GM19455 (cell line): ENCODE results near the gene CREB3L2.
"Not testable (repeated sequence)": the region's sequence is repeated elsewhere in the genome, so short reads cannot be mapped to it uniquely, and the experiment has no call there.

Experiments used
- ATAC-seq: cut with Tn5 transposase; IDR thresholded peaks from one replicate; pipeline ENCODE4 v1.9.1; 2021; ENCODE audit not compliant: unreplicated experiment

CREB3L2 gene

DNA sequence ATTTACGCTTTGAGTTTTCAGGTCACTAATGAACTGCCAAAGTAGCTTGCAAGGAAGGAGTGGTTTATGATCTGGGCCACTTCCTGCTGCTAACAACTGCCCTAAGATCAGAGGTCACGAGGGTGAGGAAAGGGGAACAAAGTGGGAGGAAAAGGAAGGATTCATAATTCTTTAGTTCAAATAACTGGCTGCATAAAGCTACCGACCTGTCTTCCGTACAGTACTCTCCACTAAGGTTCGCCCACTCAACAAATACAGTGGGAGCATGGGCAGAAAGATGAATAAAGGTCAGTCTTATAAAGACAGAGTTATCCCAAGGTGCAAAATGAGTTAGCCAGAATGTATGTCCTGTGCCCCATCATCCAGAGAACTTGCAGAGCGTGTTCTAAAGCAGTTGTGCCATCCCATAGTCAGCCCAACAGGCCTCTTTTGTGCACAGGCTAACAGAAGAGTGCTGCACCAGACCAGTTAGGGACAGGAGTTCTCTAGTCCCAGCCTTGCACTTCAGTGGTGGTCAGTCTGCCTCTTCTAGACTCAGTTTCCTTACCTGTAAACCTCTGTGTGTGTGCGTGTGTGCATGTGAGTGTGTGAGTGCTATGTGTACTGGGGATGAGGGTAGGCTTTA is 65.9 kb downstream of the CREB3L2 start:
- ATAC-seq, result no peak

DNA sequence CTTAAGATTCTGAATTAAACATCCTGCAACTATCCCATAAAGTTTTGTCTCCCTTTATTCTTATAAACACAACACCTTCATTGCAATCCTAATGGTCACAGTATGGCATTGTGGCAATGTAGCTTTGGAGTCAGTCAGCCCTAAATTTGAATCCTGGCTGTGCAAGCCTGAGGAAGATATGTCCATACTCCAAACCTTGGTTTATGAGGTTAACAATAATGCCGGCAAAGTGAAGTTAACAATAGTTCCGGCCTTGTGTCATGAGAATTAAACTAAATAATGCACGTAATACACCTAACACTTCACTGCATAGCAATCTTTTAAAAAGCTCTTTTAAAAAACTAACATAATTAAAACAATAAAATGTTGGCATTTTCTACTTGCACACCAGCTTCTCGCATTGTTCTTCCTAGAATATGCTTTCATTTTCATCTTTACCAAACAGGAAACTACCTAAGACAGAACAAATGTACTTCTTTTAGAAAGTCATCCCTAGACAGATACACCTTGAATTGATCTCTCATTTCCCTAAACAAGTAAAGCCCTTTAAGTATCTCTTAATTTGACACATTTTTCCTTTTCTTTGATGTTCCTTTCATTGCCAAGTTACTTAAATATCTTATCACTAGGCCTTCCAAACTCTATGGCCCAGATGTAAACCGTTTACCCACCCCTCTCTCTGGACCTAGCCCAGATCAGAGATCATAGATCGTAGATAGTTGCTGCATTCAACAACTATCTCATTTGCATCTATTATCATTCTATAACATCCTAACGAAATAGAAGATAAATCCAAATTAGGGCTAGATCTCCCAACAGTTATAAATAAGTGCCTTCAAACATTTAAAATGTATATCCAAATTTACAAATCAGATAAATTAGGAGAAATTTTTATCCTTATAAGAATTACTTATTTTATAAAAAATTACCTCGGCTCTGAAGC is 66.7 kb downstream of the CREB3L2 start:
- peak; percentile 74 for ATAC-seq

DNA sequence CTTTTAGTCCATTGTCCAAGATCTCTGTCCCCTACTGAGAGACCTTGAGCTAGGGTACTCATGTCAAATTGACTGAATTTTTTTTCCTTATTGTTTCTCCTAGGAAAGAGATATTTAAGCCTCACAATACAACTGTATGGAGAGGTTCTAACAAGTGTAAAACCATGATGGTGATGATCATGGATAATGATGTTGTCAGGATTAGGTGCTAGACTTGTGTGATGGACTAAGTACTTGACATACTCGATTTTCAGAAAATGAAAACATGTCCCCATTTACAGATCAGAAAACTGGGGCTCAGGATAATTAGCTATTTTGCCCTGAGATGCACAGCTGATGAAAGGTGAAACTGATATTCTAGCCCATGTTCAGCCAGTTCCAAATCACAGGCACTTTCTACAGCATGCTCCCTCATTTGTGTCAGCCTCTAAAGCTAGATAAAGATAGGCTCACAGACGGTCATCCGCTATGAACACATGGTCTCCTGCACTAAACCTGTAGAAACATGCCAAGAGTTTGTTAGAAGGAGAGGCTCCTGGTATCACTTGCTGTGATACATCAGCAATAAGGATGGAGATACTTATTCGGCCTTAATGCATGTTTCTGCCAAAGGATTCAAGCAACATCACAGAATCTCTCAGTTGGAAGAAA is 67.6 kb downstream of the CREB3L2 start:
- ATAC-seq, result no peak

DNA sequence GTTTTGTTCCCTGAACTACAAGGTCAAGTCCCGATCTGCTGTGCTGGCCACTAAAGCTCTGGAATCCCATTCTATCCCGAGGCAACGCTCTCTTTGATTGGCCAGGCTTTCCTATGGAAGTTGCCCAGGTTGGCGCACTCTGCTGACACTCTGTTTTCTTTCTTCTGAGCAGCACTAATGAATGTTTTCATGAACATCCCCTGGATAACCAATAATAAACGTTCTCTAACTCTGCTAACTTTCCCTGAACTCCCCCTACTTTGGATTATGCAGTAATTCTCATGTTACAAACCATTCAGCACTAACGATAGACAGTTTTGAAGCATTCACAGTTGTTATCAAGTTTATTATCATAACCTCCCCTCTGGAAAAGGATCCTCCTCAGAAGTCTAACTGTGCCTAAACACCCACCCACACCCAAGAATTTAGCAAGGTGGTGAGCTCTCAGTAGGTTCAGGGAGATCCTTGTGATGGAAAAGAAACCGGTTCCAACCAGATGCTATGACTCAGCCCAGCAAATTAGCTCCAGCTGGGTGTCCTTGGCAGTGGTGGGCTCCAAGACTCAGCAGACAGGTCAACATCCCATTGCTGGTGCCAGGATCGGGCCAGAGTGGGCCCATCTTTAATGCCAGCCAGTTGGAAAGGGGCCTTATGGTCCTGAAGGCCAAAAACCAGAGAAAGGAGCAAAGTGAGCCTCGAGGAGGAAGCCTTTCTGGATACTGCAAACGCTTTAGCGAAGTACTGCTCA is 68.4 kb downstream of the CREB3L2 start:
- no peak for ATAC-seq

DNA sequence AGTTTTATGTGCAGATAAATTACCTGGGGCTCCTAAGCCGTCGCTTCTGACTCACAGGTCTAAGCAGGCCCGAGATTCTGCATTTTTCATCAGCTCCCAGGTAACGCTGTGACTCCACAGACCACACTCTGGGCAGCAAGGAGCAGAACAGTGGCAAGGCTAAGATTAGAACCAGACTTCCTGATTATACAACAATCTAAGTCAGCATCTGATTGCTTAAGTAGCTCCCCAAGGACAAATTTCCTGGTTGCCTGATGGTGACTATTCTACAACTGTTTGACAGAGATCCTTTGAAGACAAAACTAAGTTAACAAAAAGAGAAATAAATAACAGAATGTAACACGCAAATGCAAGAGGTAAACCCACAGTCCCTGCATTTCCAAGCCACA is 69.0 kb downstream of the CREB3L2 start:
- ATAC-seq, result no peak

DNA sequence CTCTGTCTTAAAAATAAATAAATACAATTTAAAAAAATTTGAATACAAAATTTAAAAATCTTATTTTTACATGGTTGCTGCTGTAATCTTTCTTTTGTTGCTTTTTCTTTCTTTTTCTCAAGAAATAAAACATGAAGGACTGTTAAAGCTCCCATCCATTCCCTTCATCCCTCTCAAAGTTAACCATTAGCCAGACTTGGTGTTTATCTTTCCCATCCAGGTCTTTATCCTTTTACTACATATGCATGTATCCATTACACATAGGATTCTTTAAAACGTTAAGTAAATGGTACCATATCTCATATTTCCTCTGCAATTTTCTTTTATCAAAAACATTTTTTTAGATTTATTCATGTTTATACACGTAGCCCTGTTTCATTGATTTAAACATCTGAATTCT is 70.1 kb downstream of the CREB3L2 start:
- ATAC-seq, result no peak

DNA sequence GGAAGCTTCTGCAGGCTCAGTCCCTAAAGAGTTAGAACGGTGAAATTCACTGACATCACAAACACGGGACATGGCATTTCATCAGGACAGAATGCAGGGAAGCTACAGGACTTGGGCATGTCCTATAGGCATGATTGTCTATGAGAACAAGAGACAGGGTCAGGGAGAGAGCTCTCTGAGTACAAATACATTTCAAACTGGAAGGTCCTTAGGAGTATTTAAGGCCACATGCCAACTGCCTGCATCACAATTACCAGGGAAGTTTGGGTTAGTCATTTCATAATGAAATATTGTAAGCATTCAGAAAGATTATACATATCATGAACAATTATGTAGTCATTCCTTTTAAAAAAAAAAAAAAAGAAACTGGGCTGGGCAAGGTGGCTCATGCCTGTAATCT is 71.3 kb downstream of the CREB3L2 start:
- ATAC-seq, result no peak

DNA sequence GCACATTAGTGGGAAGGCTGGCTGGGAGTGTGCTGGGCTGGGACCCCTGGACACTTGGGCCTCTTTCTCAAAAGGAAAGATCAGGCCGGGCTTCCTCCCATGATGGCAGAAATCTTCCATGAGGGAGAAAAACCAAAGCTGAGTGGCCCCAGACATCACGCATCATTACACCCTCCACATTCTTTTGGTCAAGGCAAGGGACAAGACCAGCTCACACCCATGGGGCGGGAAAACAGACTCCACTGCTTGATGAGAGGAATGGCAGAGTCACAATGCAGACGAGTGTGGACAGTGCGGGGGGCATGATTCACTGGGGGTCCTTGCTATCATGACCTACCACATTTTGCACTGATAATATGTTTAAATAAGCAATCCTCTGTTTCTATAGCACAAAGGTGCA is 73.3 kb downstream of the CREB3L2 start:
- no peak for ATAC-seq

DNA sequence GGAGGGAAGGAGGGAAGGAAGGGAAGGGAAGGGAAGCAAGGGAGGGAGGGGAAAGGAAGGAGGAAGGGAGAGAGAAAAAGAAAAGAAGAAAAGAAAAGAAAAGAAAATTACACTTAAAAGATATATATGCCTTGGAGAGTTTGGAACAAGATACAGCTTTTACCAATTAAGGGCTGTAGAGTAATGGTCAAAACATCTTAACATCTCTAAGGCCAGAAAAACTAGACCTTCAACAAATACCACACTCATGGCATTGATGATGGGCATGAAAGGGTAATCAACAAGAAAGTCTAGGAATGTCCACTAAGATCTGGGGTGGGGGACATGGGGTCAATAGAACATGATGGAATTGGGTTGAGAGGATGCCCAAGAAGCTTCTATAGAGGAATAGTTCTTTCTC is 74.5 kb downstream of the CREB3L2 start:
- ATAC-seq, result no peak

DNA sequence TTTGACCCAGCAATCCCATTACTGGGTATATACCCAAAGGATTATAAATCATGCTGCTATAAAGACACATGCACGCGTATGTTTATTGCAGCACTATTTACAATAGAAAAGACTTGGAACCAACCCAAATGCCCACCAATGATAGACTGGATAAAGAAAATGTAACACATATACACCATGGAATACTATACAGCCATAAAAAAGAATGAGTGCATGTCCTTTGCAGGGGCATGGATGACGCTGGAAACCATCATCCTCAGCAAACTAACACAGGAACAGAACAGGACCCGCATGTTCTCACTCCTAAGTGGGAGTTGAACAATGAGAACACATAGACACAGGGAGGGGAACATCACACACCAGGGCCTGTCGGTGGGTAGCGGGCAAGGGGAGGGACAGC is 75.7 kb downstream of the CREB3L2 start:
- ATAC-seq, result not testable (repeated sequence)

DNA sequence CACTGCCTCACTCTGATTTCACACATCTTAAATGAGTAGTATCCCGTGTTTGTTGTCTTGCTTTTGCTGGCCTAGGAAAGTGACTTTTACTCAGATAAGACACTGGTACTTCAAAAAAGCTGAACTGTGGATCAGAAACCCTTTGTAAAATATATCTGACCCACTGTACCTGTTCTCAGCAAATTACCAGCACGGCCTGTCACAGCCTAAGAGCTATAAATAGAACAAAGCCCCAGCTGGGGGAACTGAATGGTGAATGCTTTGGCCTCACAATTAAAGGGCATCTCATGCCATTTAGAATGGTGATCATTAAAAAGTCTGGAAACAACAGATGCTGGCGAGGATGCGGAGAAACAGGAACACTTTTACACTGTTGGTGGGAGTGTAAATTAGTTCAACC is 76.1 kb downstream of the CREB3L2 start:
- ATAC-seq, result no peak

DNA sequence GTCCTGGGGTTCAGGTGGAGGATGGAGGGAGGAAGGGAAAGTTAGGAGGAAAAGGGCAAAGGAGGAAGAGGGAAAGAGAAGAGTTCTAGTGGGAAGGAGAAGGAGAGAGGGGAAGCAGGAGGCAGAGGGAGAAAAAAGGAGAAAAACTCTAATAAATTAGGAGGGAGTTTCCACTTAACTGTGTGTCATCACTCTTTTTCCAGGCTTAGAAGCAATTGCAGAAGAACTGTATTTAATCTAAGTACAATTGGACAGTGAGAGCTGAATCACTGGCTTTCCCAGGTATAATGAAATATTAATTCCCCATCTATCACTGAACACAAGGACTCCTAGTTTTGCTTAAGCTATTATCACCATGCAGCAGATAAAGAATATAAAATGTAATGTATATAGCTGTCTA is 76.8 kb downstream of the CREB3L2 start:
- no peak for ATAC-seq

DNA sequence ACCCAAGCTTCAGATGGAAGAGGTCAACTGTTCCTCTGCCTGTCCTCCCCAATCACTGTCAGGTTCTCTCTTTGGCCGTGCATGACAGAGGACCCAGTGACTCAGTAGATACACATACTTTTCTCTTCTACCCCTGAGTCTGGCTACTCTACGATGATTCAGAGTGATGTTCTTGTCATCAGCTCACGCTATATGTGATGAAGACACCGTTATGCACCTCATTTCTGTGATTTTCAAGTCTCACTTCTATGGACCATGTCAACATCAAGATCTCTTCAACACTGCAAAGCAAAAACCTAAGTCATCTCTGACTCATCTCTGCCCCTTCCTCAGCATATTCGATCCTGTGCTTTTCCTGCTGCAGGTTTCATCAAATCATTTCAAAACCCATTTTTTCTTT is 78.5 kb downstream of the CREB3L2 start:
- no peak for ATAC-seq

DNA sequence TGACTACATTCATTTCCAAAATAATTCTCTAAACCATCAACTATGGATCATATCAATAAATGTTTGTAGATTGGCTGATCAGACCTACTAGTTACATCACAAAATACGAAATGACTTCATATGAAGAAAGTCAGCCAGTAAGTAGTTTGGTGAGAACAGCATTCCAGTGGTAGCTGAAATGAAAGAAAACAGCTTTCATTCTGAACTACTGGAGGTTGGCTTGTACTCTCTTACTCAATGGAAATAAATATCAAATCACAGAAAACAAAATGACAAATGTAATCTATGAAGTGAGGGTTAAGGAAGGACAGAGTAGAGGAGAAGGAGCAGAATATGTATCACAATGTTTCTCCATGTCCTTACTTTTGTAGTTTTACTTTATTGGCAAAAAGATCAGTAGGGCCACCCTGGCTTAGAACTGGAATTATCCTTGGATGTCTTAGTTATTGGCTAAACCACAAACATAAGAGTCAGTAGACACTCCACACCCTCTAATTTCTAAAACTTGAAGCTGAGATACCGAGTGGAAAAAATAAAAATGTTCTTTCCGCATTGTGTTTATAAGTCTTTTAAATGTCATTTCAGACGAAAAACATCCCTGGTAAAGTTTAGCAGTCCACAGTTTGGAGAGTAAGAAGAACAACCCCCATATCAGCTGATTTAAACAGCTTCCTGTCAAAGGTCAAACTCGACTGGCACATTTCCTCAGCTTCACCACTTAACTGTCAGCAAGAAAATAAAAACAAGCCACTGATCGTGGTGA is 81.1 kb downstream of the CREB3L2 start:
- ATAC-seq, result no peak

DNA sequence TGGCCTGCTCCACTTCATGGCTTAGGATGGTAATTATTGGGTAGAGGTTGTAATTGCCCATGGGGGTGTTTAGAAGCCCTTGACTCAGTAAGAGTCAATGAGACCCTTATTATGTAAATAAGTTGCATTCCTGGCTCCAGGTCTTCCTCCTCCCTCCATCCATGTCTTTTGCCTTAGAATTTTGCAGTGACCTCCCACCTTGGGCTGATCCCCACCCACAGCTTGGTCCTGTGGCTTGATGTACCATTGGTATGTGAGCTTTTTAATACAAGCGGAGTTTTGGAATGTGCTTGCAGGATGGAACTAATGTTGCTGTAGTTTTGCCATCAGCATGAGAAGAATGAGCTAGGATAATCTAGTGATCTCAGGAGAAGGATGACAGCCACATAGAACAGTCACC is 81.9 kb downstream of the CREB3L2 start:
- no peak for ATAC-seq

DNA sequence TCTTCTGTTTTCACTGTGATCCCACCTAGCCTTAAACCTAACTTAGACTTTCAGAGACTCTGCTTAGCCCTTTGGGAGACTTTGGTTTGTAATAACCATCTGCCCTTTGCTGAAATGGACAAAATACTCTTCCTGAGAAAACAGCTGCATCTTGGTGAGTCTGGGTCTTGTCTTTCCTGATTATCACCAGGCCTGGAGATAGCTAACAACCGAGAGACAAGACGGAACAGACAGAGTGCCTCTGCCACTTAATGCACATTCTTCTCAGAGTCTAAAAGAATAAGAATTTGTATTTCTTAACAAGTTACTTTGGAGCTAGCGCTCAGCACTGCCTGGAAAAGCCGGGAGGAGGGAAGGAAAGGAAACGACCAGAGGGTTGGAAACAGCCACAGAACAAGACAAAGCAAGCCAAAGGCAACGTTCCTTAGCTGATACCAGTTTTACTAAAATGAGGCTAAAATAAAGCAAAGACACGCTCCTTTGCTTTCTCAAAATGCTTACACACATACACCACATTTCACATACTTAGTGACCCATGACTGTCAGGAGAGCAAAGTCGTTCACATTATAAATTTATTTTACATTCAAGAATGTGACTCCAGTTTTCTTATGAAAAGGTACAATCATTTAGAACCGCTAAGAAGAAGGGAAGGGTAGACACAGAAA is 84.8 kb downstream of the CREB3L2 start:
- no peak for ATAC-seq

DNA sequence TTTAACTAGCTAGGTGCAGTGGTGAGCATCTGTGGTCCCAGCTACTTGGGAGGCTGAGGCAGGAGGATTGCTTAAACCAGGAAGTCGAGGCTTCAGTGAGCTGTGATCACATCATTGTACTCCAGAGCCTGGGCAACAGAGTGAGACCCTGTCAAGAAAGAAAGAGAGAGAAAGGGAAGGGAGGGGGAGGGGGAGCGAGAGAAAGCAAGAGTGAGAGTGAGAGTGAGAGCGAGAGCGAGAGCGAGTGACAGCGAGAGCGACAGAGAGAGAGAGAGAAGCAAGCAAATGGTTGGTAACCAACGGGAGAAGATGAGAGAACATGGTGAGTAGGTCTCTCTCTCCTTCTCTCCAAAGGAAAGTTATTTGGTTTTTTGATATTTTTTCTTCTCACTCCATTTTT is 85.3 kb downstream of the CREB3L2 start:
- no peak for ATAC-seq

DNA sequence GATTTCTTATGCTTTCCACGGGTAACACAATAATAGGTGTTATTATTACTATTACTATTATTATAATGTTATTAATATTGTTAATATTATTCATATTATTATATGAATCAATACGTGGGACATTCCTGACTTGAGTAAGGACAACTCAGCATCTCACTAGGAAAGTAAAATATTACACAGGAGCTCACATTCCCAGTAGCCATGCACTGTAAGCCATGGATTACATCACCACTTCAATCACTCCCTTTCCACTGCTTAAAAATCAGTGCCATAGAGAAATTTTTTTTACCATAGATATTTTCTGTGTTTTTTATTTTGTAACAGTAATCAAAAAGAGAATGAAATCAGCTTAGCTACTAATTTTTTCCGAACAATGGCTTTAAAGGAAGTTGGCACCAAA is 86.6 kb downstream of the CREB3L2 start:
- ATAC-seq, result no peak

DNA sequence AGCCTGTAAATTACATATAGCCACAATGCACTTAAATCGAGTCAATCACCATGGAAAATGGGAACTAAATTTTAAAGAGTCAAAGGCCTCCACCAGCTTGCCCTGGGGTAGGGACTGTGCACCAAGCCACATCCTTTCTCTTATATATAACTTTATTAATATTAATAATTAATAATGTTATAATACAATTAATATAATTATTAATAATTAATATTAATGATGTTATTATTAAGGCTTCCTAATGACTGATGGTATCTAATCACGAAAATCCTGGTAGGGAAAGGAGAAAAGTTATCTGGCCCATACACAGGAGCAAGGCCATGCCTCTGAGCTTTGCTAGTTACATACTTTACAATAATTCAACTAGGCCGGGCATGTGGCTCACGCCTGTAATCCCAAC is 87.9 kb downstream of the CREB3L2 start:
- ATAC-seq, result no peak

DNA sequence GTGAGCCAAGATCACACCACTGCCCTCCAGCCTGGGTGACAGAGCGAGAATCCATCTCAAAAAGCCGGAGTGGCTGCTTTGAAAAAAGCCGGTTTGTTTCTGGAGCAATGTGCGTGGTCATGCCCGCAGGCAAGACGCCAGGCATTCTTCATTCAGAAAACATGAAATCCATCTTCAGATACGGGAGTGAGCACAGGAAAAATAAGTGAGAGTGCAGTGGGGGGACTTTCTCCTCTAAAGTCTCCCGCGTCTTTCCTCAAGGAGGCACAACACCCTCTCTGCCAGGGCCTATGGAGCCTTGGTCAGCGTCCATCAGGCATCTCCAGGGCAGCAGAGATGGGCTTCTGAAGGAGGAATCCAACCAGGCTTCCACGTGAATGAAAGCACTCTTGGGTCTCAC is 92.8 kb downstream of the CREB3L2 start:
- ATAC-seq, result no peak
